Mesenchymal stem cell (in vitro differentiated cells and primary cell): Measurements from ENCODE around the gene PTPRU.

Experiments used
- DNase-seq: peaks from one replicate; pipeline ENCODE4 v3.0.0-alpha.2; 2013
- H2AFZ ChIP-seq: one replicate; pipeline ENCODE4 v1.6.1; 2013; ENCODE audit warnings: low read depth, mild to moderate bottlenecking, control low read depth, inconsistent platforms, low read length, moderate library complexity
- H2AK5ac ChIP-seq: 2 replicates; pipeline ENCODE4 v1.6.1; 2013; ENCODE audit warnings: low read length, moderate library complexity, mild to moderate bottlenecking, inconsistent platforms; ENCODE audit not compliant: severe bottlenecking
- H2BK120ac ChIP-seq: one replicate; pipeline ENCODE4 v1.6.1; 2013; ENCODE audit warnings: low read depth, mild to moderate bottlenecking, inconsistent platforms, low read length, moderate library complexity
- H2BK12ac ChIP-seq, 2 experiments: one replicate each; pipeline ENCODE4 v1.6.1; 2013; ENCODE audit warnings: inconsistent platforms in 2 of 2, low read length in 2 of 2, mild to moderate bottlenecking in 2 of 2, moderate library complexity in 2 of 2, control low read depth in 1 of 2
- H2BK15ac ChIP-seq: one replicate; pipeline ENCODE4 v1.6.1; 2013; ENCODE audit warnings: mild to moderate bottlenecking, low read depth, inconsistent platforms; ENCODE audit not compliant: poor library complexity, severe bottlenecking
- H2BK5ac ChIP-seq: 2 replicates; pipeline ENCODE4 v1.6.1; 2013; ENCODE audit warnings: low read depth, mild to moderate bottlenecking, low read length, control low read depth, inconsistent platforms; ENCODE audit not compliant: poor library complexity, severe bottlenecking
- H3K14ac ChIP-seq, 2 experiments: one replicate each; pipeline ENCODE4 v1.6.1; 2013; ENCODE audit warnings: inconsistent platforms in 2 of 2, low read length in 2 of 2, control low read depth in 1 of 2, mild to moderate bottlenecking in 1 of 2, moderate library complexity in 1 of 2
- H3K18ac ChIP-seq, 2 experiments: one replicate each; pipeline ENCODE4 v1.6.1; 2013; ENCODE audit warnings: inconsistent platforms in 2 of 2, low read length in 2 of 2, control low read depth in 1 of 2, low read depth in 1 of 2, mild to moderate bottlenecking in 1 of 2
- H3K23ac ChIP-seq, 2 experiments: one replicate each; pipeline ENCODE4 v1.6.1; 2013; ENCODE audit warnings: inconsistent platforms in 2 of 2, low read length in 2 of 2, mild to moderate bottlenecking in 2 of 2, moderate library complexity in 2 of 2, control low read depth in 1 of 2
- H3K27ac ChIP-seq: 2 replicates; pipeline ENCODE4 v1.5.1; 2013; ENCODE audit warnings: mild to moderate bottlenecking, moderate library complexity, low read length, control low read depth, inconsistent platforms; ENCODE audit not compliant: poor library complexity, severe bottlenecking
- H3K27me3 ChIP-seq, 2 experiments: 2 replicates each; pipeline versions ENCODE4 v1.6.1 to v1.7.0; 2013; ENCODE audit warnings: low read length in 2 of 2, mild to moderate bottlenecking in 2 of 2, moderate library complexity in 2 of 2, control low read depth in 1 of 2, inconsistent platforms in 1 of 2; ENCODE audit not compliant: control insufficient read depth in 1 of 2, insufficient read depth in 1 of 2
- H3K36me3 ChIP-seq, 2 experiments: 2 replicates each; pipeline versions ENCODE4 v1.6.1 to v1.7.0; 2013; ENCODE audit warnings: low read length in 2 of 2, control low read depth in 1 of 2, inconsistent platforms in 1 of 2, low read depth in 1 of 2, mild to moderate bottlenecking in 1 of 2; ENCODE audit not compliant: insufficient read depth in 2 of 2, control insufficient read depth in 1 of 2
- H3K4ac ChIP-seq, 2 experiments: one replicate each; pipeline ENCODE4 v1.6.1; 2013; ENCODE audit warnings: inconsistent platforms in 2 of 2, low read length in 2 of 2, mild to moderate bottlenecking in 2 of 2, moderate library complexity in 2 of 2, control low read depth in 1 of 2, low read depth in 1 of 2
- H3K4me1 ChIP-seq: 2 replicates; pipeline ENCODE4 v1.6.1; 2013; ENCODE audit warnings: low read depth, low read length, control low read depth; ENCODE audit not compliant: control insufficient read depth, insufficient read depth
- H3K4me2 ChIP-seq: 2 replicates; pipeline ENCODE4 v1.6.1; 2013; ENCODE audit warnings: low read length, mild to moderate bottlenecking, inconsistent platforms; ENCODE audit not compliant: poor library complexity, severe bottlenecking
- H3K4me3 ChIP-seq, 2 experiments: 2 replicates each; pipeline versions ENCODE4 v1.5.1 to v1.7.0; 2013; ENCODE audit warnings: low read length in 2 of 2, mild to moderate bottlenecking in 2 of 2, control low read depth in 1 of 2, low read depth in 1 of 2; ENCODE audit not compliant: insufficient read depth in 1 of 2
- H3K79me1 ChIP-seq: replicated peaks from 2 replicates; pipeline ENCODE4 v1.6.1; 2013; ENCODE audit warnings: mild to moderate bottlenecking, control low read depth, low read length, inconsistent platforms; ENCODE audit not compliant: poor library complexity, severe bottlenecking
- H3K9ac ChIP-seq: 2 replicates; pipeline ENCODE4 v1.7.0; 2013; ENCODE audit warnings: mild to moderate bottlenecking, low read length, moderate library complexity
- H3K9me3 ChIP-seq: 2 replicates; pipeline ENCODE4 v1.7.0; 2013; ENCODE audit warnings: mild to moderate bottlenecking, low read length; ENCODE audit not compliant: control insufficient read depth
- H4K8ac ChIP-seq: one replicate; pipeline ENCODE4 v1.6.1; 2013; ENCODE audit warnings: inconsistent platforms, mild to moderate bottlenecking, low read length, moderate library complexity
- H4K91ac ChIP-seq: one replicate; pipeline ENCODE4 v1.6.1; 2013; ENCODE audit warnings: mild to moderate bottlenecking, low read length, inconsistent platforms
- WGBS: methylation state at CpG from one replicate; pipeline ENCODE4 v1.1.7; 2013; ENCODE audit warnings: mixed read lengths; 5-methylcytosine and 5-hydroxymethylcytosine counted together

Gene PTPRU

GRCh38 chr1:29281571-29281970, 45.2 kb downstream of the PTPRU start:
- Histone ChIP-seq H2AK5ac (no peak overlapping the region), H3K4ac (no peak overlapping the region), H3K18ac (no peak overlapping the region), H3K9me3 (peaks cover 4% of the 10 kb centered on the region), H3K9ac (no peak overlapping the region), H3K4me1 (peaks cover 7% of the 10 kb centered on the region), H3K23ac (no peak overlapping the region), H3K14ac (no peak overlapping the region), H3K4me3 (no peak overlapping the region), H3K27me3 (no peaks in the 10 kb centered on the region), H2AFZ (no peak overlapping the region), H2BK12ac (no peak overlapping the region), H3K4me2 (no peak overlapping the region), H3K27ac (no peak overlapping the region), H3K36me3 (peaks cover 23 to 35% of the 10 kb centered on the region in 2 experiments), H3K79me1 (no peaks in the 10 kb centered on the region), H2BK15ac (no peak overlapping the region), H4K91ac (no peak overlapping the region), H2BK5ac (no peak overlapping the region), H4K8ac (no peak overlapping the region), H2BK120ac (no peak overlapping the region)
- no peak for DNase-seq
- no CpG with 5 or more reads among the region's 3 CpGs for WGBS

GRCh38 chr1:29282135-29282923, 46.0 kb downstream of the PTPRU start:
- Histone ChIP-seq H3K4me2 (no peak overlapping the region), H2BK5ac (no peak overlapping the region), H3K18ac (peak overlapping the region in 1 of 2 experiments; percentile 19), H3K9ac (no peak overlapping the region), H3K23ac (no peak overlapping the region), H2AK5ac (no peak overlapping the region), H3K4me3 (no peak overlapping the region), H3K14ac (peak overlapping the region in 1 of 2 experiments; percentile 29), H3K36me3 (peaks cover 20 to 35% of the 10 kb centered on the region in 2 experiments), H3K4me1 (peaks cover 10% of the 10 kb centered on the region), H3K27me3 (no peaks in the 10 kb centered on the region), H3K79me1 (no peaks in the 10 kb centered on the region), H2BK12ac (no peak overlapping the region), H3K9me3 (no peaks in the 10 kb centered on the region), H2BK120ac (no peak overlapping the region), H3K4ac (no peak overlapping the region), H4K91ac (peak overlapping the region; percentile 7), H2BK15ac (no peak overlapping the region), H2AFZ (no peak overlapping the region), H3K27ac (no peak overlapping the region), H4K8ac (peak overlapping the region; percentile 31)
- WGBS, result 92% methylated on average over 17 of the region's 19 CpGs
- no peak for DNase-seq

- Histone ChIP-seq H3K23ac (no peak overlapping the region), H2BK15ac (no peak overlapping the region), H3K36me3 (peaks cover 21 to 35% of the 10 kb centered on the region in 2 experiments), H3K9me3 (no peaks in the 10 kb centered on the region), H3K4ac (no peak overlapping the region), H2AFZ (no peak overlapping the region), H2BK12ac (no peak overlapping the region), H3K18ac (peak overlapping the region in 1 of 2 experiments; percentile 19), H3K79me1 (no peaks in the 10 kb centered on the region), H3K9ac (no peak overlapping the region), H3K14ac (no peak overlapping the region), H3K27me3 (no peaks in the 10 kb centered on the region), H3K4me1 (peaks cover 10% of the 10 kb centered on the region), H2BK5ac (no peak overlapping the region), H3K4me3 (no peak overlapping the region), H3K4me2 (no peak overlapping the region), H4K91ac (peak overlapping the region; percentile 7), H4K8ac (peak overlapping the region; percentile 31), H3K27ac (no peak overlapping the region), H2BK120ac (no peak overlapping the region), H2AK5ac (no peak overlapping the region)
- DNase-seq, result peak; percentile 86
- WGBS, result 29% methylated on average over 15 of the region's 16 CpGs
Measured at GRCh38 chr1:29282924-29283803, 46.8 kb downstream of the PTPRU start.

- no peak overlapping the region for H3K4me3 ChIP-seq
- H3K23ac ChIP-seq, result no peak overlapping the region
- no peak overlapping the region for H2AFZ ChIP-seq
- 76% methylated on average over 10 of the region's 10 CpGs for WGBS
- H3K27me3 ChIP-seq, result no peaks in the 10 kb centered on the region
- no peak overlapping the region for H3K4ac ChIP-seq
- no peak overlapping the region for H2BK5ac ChIP-seq
- H3K9ac ChIP-seq, result no peak overlapping the region
- no peak overlapping the region for H3K27ac ChIP-seq
- no peak overlapping the region for H2AK5ac ChIP-seq
- H4K91ac ChIP-seq, result peak overlapping the region; percentile 31
- no peak overlapping the region for H2BK120ac ChIP-seq
- H4K8ac ChIP-seq, result no peak overlapping the region
- no peak overlapping the region for H2BK12ac ChIP-seq
- H2BK15ac ChIP-seq, result no peak overlapping the region
- no peak overlapping the region for H3K14ac ChIP-seq
- H3K18ac ChIP-seq, result no peak overlapping the region
- no peaks in the 10 kb centered on the region for H3K9me3 ChIP-seq
- H3K36me3 ChIP-seq, result peaks cover 20 to 35% of the 10 kb centered on the region in 2 experiments
- no peak overlapping the region for H3K4me2 ChIP-seq
- H3K79me1 ChIP-seq, result no peaks in the 10 kb centered on the region
- DNase-seq, result no peak
- H3K4me1 ChIP-seq, result peaks cover 10% of the 10 kb centered on the region
Measured at GRCh38 chr1:29283804-29284195, 47.5 kb downstream of the PTPRU start.
